Measurements from ENCODE around the gene GLOD5.
"Not testable (repeated sequence)": the region's sequence is repeated elsewhere in the genome, so short reads cannot be mapped to it uniquely, and the experiment has no call there.

Gene GLOD5

GRCh38 chrX:48794340-48794910, 32.9 kb downstream of the GLOD5 start:
- DNase-seq (ENCODE audit: low read depth in 2 of 2) = no peak

- DNase-seq (ENCODE audit: low read depth in 2 of 2) = no peak
Observed at GRCh38 chrX:48794911-48795515, 33.5 kb downstream of the GLOD5 start.

- DNase-seq (ENCODE audit: low read depth in 2 of 2) = no peak
Observed at GRCh38 chrX:48798318-48798717, 36.8 kb downstream of the GLOD5 start.

DNA sequence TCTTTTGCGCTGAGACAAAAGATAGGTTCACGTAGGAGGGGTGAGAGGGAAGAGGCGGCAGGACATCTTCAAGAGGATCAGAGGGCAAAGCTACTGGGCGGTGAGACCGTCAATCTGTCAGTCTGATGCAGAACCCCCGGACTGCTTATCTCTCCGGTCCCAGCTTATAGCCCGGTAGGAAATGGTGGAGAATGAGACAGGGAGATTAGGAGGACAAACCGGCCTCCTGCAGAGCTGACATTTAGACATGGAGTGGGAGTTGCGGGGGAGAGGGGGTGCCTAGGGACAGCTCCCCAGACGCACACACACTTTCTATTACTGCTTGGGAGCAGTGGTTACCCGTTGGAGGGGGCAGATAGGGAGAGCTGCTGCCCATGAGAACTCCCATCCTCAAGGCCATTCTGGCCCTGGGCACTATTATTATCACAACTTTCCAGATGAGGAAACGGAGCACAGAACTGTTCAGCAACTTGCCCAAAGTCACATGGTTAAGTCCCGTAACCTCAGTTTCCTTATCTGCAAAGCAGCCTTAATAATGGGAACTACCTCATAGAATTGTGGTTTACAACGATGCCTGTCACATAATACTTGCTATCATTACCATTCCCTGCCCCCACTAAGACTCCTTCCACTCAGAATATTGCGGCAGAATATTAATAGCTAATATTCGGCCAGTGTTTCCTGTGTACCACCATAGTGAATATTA, 39.2 kb downstream of the GLOD5 start:
- no peak for DNase-seq (ENCODE audit: low read depth in 2 of 2)

- peak; percentile 96 to 97 for DNase-seq (ENCODE audit: low read depth in 2 of 2)
Observed at GRCh38 chrX:48801280-48802088, 39.9 kb downstream of the GLOD5 start, which contains the start of gene HDAC6. Gene HDAC6 (plus strand): TSS chrX:48802067. CDS start chrX:48802693, 626 bp downstream.

DNA sequence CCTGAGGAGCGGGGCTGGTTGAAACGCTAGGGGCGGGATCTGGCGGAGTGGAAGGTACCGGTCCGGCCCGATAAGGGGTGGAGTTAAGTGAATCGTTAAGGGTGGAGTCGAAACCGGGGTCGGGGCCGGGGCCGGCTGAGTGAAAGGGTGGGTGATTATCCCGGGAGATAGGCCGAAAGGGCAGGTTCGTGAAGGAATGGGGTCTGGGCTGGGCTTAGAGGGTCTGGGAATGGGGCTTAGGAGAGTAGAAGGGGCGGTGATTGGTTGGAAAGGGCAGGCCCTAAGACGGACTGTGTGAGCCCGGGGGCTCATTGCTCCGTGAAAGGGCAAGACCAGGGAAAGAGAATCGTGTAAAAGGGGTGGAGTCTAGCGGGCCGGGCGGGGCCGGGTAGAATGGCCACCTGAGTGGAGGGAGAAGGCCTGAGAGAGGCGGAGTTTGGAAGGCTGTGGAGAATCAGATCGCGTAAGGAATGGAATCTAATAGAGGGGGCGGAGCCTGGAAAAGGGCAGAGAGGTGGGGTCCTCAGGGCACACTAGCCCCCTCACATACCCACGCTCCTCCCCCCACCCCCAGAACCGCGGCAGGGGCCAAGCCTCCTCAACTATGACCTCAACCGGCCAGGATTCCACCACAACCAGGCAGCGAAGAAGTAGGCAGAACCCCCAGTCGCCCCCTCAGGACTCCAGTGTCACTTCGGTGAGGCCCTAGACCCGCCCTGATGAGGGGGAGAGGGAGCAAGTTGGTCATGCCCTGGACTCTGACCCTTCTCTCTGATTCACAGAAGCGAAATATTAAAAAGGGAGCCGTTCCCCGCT, 40.8 kb downstream of the GLOD5 start:
- peak; percentile 25 to 31 for DNase-seq (ENCODE audit: low read depth in 2 of 2)

DNA sequence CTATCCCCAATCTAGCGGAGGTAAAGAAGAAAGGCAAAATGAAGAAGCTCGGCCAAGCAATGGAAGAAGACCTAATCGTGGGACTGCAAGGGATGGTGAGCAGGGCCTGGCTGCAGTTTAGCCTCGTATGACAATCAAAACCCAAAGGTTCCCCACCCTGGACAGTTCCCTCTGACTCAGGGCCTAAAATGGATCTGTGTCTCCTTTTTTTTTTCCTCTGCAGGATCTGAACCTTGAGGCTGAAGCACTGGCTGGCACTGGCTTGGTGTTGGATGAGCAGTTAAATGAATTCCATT, 41.3 kb downstream of the GLOD5 start:
- no peak for DNase-seq (ENCODE audit: low read depth in 2 of 2)

- DNase-seq (ENCODE audit: low read depth in 2 of 2) = no peak
Observed at GRCh38 chrX:48806081-48806480, 44.5 kb downstream of the GLOD5 start.

- DNase-seq (ENCODE audit: low read depth in 2 of 2) = no peak
Observed at GRCh38 chrX:48813644-48814043, 52.1 kb downstream of the GLOD5 start.

- DNase-seq (ENCODE audit: low read depth in 2 of 2) = no peak
Observed at GRCh38 chrX:48814722-48815121, 53.2 kb downstream of the GLOD5 start.

DNA sequence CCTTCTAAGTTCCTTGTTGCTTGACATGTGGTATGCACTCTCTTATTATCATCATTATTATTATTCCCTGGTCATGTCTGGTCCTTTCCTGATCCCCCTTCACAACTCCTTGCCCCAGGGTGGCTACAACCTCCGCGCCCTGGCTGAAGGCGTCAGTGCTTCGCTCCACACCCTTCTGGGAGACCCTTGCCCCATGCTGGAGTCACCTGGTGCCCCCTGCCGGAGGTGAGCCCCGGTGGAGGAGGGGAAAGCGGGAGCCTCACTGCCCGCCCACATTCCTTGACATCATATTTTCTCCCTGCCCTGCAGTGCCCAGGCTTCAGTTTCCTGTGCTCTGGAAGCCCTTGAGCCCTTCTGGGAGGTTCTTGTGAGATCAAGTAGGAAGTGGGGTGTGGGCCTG, 53.7 kb downstream of the GLOD5 start:
- DNase-seq (ENCODE audit: low read depth in 2 of 2) = no peak

DNA sequence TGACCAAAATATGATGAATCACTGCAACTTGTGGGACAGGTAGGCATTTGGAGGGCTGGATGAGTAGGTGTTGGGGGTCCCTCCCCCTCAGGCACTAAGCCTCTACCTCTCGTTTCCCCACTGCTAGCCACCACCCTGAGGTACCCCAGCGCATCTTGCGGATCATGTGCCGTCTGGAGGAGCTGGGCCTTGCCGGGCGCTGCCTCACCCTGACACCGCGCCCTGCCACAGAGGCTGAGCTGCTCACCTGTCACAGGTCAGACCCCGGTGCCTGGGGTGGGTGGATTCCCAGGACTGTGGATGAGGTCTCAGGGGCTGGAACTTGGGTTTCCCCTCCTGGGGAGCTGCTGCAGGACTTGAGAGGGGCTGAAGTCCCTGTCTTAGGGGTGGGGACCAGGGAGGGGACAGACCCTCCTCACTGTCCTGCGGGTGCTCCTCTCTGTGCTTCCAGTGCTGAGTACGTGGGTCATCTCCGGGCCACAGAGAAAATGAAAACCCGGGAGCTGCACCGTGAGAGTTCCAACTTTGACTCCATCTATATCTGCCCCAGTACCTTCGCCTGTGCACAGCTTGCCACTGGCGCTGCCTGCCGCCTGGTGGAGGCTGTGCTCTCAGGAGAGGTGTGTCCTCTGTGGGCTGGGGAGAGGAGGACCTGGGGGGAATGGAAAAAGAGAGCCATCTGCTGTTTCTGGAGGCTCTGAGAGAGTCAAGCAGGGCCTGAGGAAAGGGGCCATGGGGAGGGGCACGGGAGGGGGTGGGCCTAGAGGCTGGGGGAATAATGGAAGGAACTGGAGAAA, 54.7 kb downstream of the GLOD5 start:
- DNase-seq (ENCODE audit: low read depth in 2 of 2) = no peak

DNA sequence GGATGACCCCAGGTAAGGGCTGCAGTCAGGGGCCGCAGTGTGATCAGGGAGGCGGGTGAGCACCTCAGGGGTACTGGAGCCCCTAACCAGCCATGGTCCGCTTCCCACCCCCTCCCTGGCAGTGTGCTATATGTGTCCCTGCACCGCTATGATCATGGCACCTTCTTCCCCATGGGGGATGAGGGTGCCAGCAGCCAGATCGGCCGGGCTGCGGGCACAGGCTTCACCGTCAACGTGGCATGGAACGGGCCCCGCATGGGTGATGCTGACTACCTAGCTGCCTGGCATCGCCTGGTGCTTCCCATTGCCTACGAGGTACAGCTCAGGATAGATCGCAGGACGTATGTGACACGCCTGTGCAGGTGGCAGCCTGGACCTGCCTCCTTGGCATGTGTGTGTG, 56.6 kb downstream of the GLOD5 start:
- no peak for DNase-seq (ENCODE audit: low read depth in 2 of 2)

DNA sequence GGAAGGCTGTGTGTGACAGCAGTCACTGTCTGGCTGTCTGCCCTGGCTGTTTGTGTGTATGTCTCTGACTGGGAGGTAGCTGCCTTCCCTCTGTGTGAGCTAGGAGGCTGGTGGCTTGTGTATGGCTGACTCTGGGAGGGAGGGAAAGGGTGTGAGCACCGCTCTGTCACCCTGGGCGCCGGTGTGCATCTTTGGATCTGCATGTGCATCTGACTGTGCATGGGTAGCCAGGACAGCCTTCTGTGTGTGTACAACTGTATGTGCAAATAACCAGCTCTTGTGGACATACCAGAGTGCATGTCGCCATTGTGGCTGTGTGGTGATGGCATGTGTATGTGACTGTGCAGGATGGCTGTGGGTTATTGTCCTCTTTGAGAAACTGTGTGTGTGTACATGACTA, 57.3 kb downstream of the GLOD5 start:
- DNase-seq (ENCODE audit: low read depth in 2 of 2) = no peak

DNA sequence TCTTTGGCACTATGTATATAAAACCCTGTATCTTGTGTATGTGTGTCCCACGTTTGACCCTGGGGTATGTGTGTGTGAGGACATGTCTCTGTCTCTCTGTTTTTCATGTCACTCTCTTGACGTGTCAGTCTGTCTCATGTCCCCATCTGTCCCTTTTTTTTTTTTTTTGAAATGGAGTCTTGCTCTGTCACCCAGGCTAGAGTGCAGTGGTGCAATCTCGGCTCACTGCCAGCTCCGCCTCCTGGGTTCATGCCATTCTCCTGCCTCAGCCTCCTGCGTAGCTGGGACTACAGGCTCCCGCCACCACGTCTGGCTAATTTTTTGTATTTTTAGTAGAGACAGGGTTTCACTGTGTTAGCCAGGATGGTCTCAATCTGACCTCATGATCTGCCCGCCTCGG, 57.8 kb downstream of the GLOD5 start:
- not testable (repeated sequence) for DNase-seq (ENCODE audit: low read depth in 2 of 2)

GRCh38 chrX:48823053-48823452, 61.5 kb downstream of the GLOD5 start:
- DNase-seq (ENCODE audit: low read depth in 2 of 2) = no peak
